DND-41 (cell line): Measurements from ENCODE around the gene POLR2L.

Experiments used
- CTCF ChIP-seq: IDR thresholded peaks from 2 replicates; pipeline ENCODE4 v1.5.1; 2012; ENCODE audit warnings: borderline replicate concordance, low read length, moderate library complexity, mild to moderate bottlenecking; ENCODE audit not compliant: poor library complexity, severe bottlenecking; ENCODE audit errors: extremely low read depth
- EZH2 ChIP-seq: IDR thresholded peaks from 3 replicates; pipeline ENCODE4 v1.6.1; 2012; ENCODE audit warnings: borderline replicate concordance, low read depth, mild to moderate bottlenecking, moderate library complexity, low read length, inconsistent platforms; ENCODE audit not compliant: severe bottlenecking

GRCh38 chr11:863910-864827, 21.8 kb upstream of the POLR2L start:
- TF ChIP-seq CTCF (no peak), EZH2 (no peak)
